ENCODE data around the gene NHLH1.
A peak's percentile ranks its signal among the peaks of the same experiment; 100 is the strongest.

Gene NHLH1

DNA sequence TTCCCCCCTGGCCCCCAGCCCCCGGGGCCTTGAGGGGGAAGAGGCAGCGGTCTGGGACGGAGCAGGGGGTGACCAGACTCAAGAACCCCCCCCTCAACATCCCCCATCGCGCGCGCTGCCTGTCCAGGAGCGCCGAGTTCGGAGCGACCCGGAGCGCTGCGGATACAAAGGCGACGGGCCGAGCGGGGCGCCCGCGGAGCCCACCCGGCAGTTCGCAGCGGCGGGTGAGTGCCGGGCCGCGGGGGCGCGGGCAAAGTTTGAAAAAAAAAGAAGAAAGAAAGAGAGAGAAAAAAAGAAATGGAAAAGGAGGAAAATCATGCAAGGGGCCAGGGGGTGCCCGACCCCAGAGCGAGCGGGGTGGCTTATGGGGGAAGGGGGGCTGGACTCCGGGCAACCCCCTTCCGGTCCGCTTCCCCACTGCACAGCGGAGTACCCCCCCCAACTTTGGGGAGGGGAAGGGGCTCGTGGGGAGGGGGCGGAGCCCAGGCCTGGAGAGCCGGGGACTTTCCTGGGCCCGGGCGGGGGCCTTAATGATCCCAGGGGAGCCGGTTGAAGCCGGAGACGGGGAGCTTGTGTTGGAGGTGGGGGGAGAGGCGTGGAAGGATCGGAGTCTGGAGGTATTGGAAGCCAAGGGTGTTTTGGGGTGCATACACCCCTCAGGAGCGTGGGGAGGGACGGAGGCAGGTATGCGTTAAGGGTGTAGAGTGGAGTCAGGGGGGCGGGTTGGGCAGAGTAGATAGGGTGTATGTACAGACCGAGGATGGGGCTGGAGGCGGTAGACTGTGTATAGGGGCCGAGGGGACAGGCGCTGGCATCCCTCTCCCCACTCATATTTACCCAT lies 34.0 kb downstream of the NHLH1 start:
- H3K36me3 ChIP-seq (ENCODE audit: control insufficient read depth in 1 of 2, insufficient read depth in 2 of 2, low read length in 2 of 2), result no peaks in the 10 kb centered on the region
- H3K9me3 ChIP-seq (ENCODE audit: control insufficient read depth in 1 of 2, low read length in 2 of 2), result no peaks in the 10 kb centered on the region
- peaks cover 29 to 35% of the 10 kb centered on the region in 2 donors for H3K4me1 ChIP-seq (ENCODE audit: control insufficient read depth in 1 of 2, insufficient read depth in 2 of 2, low read length in 2 of 2)
- H3K9ac ChIP-seq (ENCODE audit: low read depth in 1 of 2, low read length in 2 of 2), result peak overlapping the region; percentile 49 to 54
- H3K27ac ChIP-seq (ENCODE audit: low read depth, low read length), result no peak overlapping the region
- H3K27me3 ChIP-seq (ENCODE audit: control insufficient read depth in 1 of 2, insufficient read depth in 2 of 2, low read length in 2 of 2), result no peaks in the 10 kb centered on the region
- peak overlapping the region; percentile 68 to 77 for H3K4me3 ChIP-seq (ENCODE audit: low read depth in 1 of 2, low read length in 2 of 2)

DNA sequence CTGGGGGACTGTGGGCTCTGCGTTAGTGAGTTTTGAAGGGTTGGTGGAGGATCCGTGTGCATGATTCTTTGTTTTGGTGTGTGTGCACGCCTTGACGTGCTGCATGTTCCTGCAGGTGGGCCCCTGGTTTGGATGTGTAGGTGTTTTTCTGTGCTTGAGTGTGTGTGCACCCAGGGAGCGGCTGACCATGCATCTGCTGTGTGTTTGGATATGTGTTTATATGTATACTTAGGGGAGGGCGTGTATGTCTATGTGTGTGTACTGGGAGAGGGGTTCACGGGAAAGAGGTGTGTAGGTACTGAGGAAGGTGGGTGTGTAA lies 34.6 kb downstream of the NHLH1 start:
- peaks cover 29 to 35% of the 10 kb centered on the region in 2 donors for H3K4me1 ChIP-seq (ENCODE audit: control insufficient read depth in 1 of 2, insufficient read depth in 2 of 2, low read length in 2 of 2)
- H3K9me3 ChIP-seq (ENCODE audit: control insufficient read depth in 1 of 2, low read length in 2 of 2), result no peaks in the 10 kb centered on the region
- no peaks in the 10 kb centered on the region for H3K36me3 ChIP-seq (ENCODE audit: control insufficient read depth in 1 of 2, insufficient read depth in 2 of 2, low read length in 2 of 2)
- H3K4me3 ChIP-seq (ENCODE audit: low read depth in 1 of 2, low read length in 2 of 2), result peak overlapping the region; percentile 68 to 77
- no peaks in the 10 kb centered on the region for H3K27me3 ChIP-seq (ENCODE audit: control insufficient read depth in 1 of 2, insufficient read depth in 2 of 2, low read length in 2 of 2)
- H3K9ac ChIP-seq (ENCODE audit: low read depth in 1 of 2, low read length in 2 of 2), result peak overlapping the region; percentile 49 to 54
- no peak overlapping the region for H3K27ac ChIP-seq (ENCODE audit: low read depth, low read length)

DNA sequence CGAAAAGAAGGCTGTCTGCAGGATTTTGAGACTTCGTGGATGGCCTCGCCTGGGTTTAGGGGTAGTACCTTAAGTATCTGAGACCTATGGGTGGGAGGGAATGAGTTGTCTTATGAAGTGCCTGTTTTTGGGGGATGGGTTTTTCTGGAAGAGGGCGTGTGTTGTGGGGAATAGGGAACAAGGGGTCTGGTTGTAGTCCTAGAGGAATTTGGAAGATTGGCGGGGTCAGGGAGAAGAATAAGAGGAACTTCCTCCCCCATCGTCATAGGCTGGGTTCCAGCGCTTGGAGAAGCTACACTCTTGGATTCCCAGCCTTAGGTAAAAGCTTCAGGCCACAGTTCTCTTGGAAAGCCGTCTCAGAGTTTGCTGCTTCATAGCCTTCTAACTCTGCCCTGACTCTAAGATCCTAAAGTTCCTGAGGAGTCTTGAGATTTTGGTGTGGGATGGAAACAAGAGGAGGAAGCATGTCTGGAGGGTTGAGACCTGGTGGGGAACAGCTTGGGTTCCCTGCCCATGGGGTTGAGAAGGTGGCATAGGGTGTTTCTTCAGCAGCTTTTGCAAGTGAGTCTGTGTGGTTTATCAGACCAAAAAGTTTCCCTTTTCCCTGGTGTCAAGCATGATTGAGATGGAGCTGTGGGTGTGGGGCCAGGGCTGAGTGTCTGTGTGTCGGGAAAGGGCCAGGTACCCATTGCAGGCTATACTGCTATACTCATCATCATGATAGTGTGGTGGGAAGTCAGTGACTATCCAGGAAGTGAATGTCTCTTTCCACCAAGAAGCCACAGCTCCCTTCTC lies 35.3 kb downstream of the NHLH1 start:
- Histone ChIP-seq H3K4me3 (ENCODE audit: low read depth in 1 of 2, low read length in 2 of 2) (peak overlapping the region; percentile 68 to 77), H3K9me3 (ENCODE audit: control insufficient read depth in 1 of 2, low read length in 2 of 2) (no peaks in the 10 kb centered on the region), H3K9ac (ENCODE audit: low read depth in 1 of 2, low read length in 2 of 2) (no peak overlapping the region), H3K27me3 (ENCODE audit: control insufficient read depth in 1 of 2, insufficient read depth in 2 of 2, low read length in 2 of 2) (no peaks in the 10 kb centered on the region), H3K27ac (ENCODE audit: low read depth, low read length) (no peak overlapping the region), H3K4me1 (ENCODE audit: control insufficient read depth in 1 of 2, insufficient read depth in 2 of 2, low read length in 2 of 2) (peaks cover 28 to 29% of the 10 kb centered on the region in 2 donors), H3K36me3 (ENCODE audit: control insufficient read depth in 1 of 2, insufficient read depth in 2 of 2, low read length in 2 of 2) (no peaks in the 10 kb centered on the region)

DNA sequence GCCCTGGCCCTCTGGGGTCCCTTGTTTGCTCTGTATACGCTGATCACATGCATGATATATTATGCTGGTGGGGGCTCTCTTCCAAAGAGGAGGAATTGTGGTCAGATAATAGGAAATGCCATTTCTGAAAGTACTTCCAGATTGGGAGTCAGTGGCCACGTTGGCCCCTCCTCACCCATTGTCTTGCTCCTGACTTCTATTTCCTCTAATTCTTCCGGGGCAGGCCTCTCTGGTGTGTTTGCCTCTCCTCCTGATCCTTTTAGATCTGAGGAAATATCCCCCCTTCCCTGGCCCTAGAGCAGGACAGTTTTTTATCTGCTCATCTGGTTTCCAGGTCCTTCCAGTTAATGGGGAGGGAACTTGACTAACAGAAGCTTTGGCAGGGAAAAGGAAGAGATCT lies 36.4 kb downstream of the NHLH1 start:
- Histone ChIP-seq H3K9me3 (ENCODE audit: control insufficient read depth in 1 of 2, low read length in 2 of 2) (no peaks in the 10 kb centered on the region), H3K27ac (ENCODE audit: low read depth, low read length) (no peak overlapping the region), H3K27me3 (ENCODE audit: control insufficient read depth in 1 of 2, insufficient read depth in 2 of 2, low read length in 2 of 2) (no peaks in the 10 kb centered on the region), H3K9ac (ENCODE audit: low read depth in 1 of 2, low read length in 2 of 2) (no peak overlapping the region), H3K4me1 (ENCODE audit: control insufficient read depth in 1 of 2, insufficient read depth in 2 of 2, low read length in 2 of 2) (peaks cover 24% of the 10 kb centered on the region in 2 donors), H3K36me3 (ENCODE audit: control insufficient read depth in 1 of 2, insufficient read depth in 2 of 2, low read length in 2 of 2) (no peaks in the 10 kb centered on the region), H3K4me3 (ENCODE audit: low read depth in 1 of 2, low read length in 2 of 2) (no peak overlapping the region)

DNA sequence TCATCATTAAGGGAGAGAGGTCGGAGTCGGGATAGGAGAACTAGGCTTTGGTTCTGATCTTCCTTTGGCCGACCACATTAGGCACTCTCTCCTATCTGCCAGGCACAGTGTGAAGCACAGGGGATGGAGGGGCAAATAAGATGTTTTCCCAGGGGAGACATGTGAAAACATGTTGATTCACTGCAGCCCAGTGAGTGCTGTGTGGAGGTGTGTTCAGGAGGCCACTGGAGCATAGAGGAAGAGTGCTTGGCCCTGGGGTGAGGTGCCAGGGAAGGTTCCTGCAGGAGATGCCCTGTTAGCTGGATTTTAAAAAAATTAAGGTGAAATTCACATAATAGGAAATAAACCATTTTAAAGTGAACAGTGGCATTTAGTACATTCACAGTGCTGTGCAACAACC lies 37.2 kb downstream of the NHLH1 start:
- H3K27me3 ChIP-seq (ENCODE audit: control insufficient read depth in 1 of 2, insufficient read depth in 2 of 2, low read length in 2 of 2), result no peaks in the 10 kb centered on the region
- no peak overlapping the region for H3K27ac ChIP-seq (ENCODE audit: low read depth, low read length)
- H3K4me1 ChIP-seq (ENCODE audit: control insufficient read depth in 1 of 2, insufficient read depth in 2 of 2, low read length in 2 of 2), result peaks cover 20% of the 10 kb centered on the region in 2 donors
- H3K9me3 ChIP-seq (ENCODE audit: control insufficient read depth in 1 of 2, low read length in 2 of 2), result no peaks in the 10 kb centered on the region
- H3K4me3 ChIP-seq (ENCODE audit: low read depth in 1 of 2, low read length in 2 of 2), result no peak overlapping the region
- H3K36me3 ChIP-seq (ENCODE audit: control insufficient read depth in 1 of 2, insufficient read depth in 2 of 2, low read length in 2 of 2), result no peaks in the 10 kb centered on the region
- no peak overlapping the region for H3K9ac ChIP-seq (ENCODE audit: low read depth in 1 of 2, low read length in 2 of 2)

DNA sequence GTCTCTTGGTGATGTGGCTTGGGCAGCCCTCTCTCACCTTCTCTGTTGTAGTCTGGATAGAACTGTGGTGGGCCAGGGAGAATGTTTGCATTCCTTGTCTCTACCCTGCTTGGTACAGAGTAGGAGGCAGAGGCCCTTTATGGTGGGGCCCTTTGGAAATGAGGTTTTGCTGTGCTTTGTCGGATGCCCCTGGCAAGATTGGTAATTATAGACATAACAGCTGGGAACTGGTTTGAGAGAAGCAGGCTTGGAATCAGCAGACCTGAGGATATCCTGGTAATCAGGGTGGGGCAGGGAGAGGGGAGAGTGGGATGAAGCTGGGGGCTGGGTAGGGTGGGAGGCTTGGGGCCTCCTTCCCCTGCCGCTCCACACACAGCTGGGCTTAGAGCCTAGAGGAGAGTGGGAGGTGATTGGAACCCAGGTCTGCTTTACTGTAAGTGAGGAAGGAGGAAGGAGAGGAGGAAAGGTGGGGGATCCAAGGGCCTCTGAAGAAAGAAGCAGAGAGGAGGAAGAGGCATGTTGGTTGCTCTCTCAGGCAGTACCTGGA lies 38.5 kb downstream of the NHLH1 start:
- Histone ChIP-seq H3K27me3 (ENCODE audit: control insufficient read depth in 1 of 2, insufficient read depth in 2 of 2, low read length in 2 of 2) (no peaks in the 10 kb centered on the region), H3K9ac (ENCODE audit: low read depth in 1 of 2, low read length in 2 of 2) (no peak overlapping the region), H3K36me3 (ENCODE audit: control insufficient read depth in 1 of 2, insufficient read depth in 2 of 2, low read length in 2 of 2) (no peaks in the 10 kb centered on the region), H3K4me1 (ENCODE audit: control insufficient read depth in 1 of 2, insufficient read depth in 2 of 2, low read length in 2 of 2) (peaks cover 12 to 15% of the 10 kb centered on the region in 2 donors), H3K4me3 (ENCODE audit: low read depth in 1 of 2, low read length in 2 of 2) (no peak overlapping the region), H3K27ac (ENCODE audit: low read depth, low read length) (no peak overlapping the region), H3K9me3 (ENCODE audit: control insufficient read depth in 1 of 2, low read length in 2 of 2) (no peaks in the 10 kb centered on the region)

DNA sequence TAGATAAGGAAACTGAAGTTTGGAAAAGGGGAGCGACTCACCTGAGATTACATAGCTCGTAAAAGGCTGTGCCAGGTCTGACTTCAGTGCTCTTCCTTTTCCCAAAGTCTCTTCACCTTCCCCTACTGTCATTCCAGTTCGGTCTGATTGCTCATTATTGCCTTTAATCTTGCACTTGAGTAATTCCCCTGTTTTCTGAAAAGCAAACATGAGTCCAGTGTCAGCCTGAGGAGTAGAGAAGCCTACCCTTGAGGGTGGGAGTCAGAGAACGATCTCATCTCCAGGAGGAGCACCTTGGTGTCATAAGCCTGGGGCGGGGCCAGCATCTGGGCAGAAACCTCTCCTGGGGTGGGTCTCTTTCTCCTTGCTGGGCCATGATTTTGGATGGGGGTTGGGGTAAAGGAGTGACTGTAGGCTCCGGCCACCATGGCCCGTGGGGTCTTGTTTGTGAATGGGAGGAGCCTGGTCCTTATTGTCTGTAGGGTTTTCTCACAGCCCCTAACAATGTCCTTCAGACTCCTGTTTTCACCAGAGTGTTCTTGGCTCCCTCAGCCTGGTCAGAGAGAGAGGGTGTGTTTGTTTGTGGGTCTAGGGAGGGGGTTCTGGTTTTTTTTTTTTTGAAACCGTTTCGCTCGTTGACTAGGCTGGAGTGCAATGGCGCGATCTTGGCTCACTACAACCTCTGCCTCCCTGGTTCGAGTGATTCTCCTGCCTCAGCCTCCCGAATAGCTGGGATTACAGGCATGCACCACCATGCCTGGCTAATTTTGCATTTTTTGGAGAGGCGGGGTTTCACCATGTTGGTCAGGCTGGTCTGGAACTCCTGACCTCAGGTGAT lies 39.5 kb downstream of the NHLH1 start:
- H3K36me3 ChIP-seq (ENCODE audit: control insufficient read depth in 1 of 2, insufficient read depth in 2 of 2, low read length in 2 of 2), result no peaks in the 10 kb centered on the region
- H3K4me3 ChIP-seq (ENCODE audit: low read depth in 1 of 2, low read length in 2 of 2), result no peak overlapping the region
- H3K27me3 ChIP-seq (ENCODE audit: control insufficient read depth in 1 of 2, insufficient read depth in 2 of 2, low read length in 2 of 2), result no peaks in the 10 kb centered on the region
- no peak overlapping the region for H3K9ac ChIP-seq (ENCODE audit: low read depth in 1 of 2, low read length in 2 of 2)
- H3K4me1 ChIP-seq (ENCODE audit: control insufficient read depth in 1 of 2, insufficient read depth in 2 of 2, low read length in 2 of 2), result peaks cover 12% of the 10 kb centered on the region in 2 donors
- H3K9me3 ChIP-seq (ENCODE audit: control insufficient read depth in 1 of 2, low read length in 2 of 2), result no peaks in the 10 kb centered on the region
- no peak overlapping the region for H3K27ac ChIP-seq (ENCODE audit: low read depth, low read length)

DNA sequence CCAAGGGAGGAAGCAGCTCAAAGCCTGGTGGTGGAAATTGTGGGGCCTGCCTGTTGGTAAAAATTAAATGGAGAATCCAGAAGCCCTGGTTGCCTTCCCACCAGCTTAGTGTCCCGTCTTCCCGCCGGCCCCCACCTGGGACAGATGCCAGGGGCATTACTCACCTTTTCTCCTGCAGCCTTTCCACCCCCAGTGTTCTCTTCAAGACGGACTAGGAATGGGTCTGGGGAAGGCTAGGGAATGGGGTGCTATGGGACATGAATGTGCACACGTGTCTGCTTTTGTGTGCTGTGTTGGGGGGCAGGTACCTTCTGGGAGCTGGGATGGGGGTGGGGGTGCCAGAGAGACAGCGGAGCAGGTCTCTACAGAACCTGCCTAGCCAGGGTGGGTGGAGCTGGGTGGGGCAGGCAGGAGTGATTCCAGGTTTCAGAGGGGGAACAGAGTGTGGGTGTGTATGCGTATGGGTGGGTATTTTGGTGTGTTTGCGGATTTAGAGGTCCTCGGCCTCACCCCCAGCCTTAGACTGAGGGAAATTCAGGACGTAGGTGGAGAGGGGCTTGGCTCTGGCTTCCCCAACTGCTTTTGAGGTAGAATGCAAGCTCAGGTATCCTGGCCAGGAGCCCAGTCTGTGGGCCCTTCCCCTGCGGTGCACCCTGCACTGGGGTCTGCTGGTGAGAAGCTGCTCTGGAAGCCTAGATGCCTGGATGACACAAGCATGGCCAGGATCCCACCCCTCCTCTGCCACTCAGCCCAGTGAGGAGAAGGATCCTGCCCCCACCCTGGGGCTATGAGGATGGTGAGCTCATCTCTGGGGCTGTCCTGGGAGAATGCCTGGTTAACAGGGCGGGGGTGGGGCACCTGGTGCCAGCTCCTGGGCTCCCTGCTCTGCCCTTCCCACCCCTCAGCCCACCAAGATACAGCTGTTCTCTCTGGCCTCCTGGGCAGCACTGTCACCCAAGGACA lies 41.2 kb downstream of the NHLH1 start:
- Histone ChIP-seq H3K4me1 (ENCODE audit: control insufficient read depth in 1 of 2, insufficient read depth in 2 of 2, low read length in 2 of 2) (peaks cover 4 to 12% of the 10 kb centered on the region in 2 donors), H3K36me3 (ENCODE audit: control insufficient read depth in 1 of 2, insufficient read depth in 2 of 2, low read length in 2 of 2) (no peaks in the 10 kb centered on the region), H3K9me3 (ENCODE audit: control insufficient read depth in 1 of 2, low read length in 2 of 2) (no peaks in the 10 kb centered on the region), H3K9ac (ENCODE audit: low read depth in 1 of 2, low read length in 2 of 2) (no peak overlapping the region), H3K4me3 (ENCODE audit: low read depth in 1 of 2, low read length in 2 of 2) (no peak overlapping the region), H3K27ac (ENCODE audit: low read depth, low read length) (no peak overlapping the region), H3K27me3 (ENCODE audit: control insufficient read depth in 1 of 2, insufficient read depth in 2 of 2, low read length in 2 of 2) (no peaks in the 10 kb centered on the region)

DNA sequence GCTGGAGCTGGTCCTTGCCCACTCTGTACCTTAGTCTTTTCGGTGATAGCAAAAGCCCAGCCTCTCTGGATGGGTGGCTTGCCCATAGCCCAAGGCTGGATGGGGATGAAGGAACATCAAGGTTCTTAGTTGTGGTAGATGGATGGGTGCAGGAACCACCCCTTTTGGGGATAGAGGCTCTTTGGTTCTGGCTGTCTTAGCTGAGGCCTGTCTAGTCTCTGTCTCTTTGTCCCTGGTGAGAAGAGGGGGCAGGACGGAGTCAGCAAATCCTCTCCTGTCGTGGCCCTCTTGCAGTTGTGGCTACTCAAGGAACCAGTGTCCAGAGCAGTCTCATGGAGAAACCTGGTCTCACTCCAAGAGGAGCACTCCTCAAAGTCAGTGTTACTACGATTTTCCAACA lies 42.0 kb downstream of the NHLH1 start:
- Histone ChIP-seq H3K27ac (ENCODE audit: low read depth, low read length) (no peak overlapping the region), H3K27me3 (ENCODE audit: control insufficient read depth in 1 of 2, insufficient read depth in 2 of 2, low read length in 2 of 2) (no peaks in the 10 kb centered on the region), H3K9ac (ENCODE audit: low read depth in 1 of 2, low read length in 2 of 2) (no peak overlapping the region), H3K9me3 (ENCODE audit: control insufficient read depth in 1 of 2, low read length in 2 of 2) (no peaks in the 10 kb centered on the region), H3K36me3 (ENCODE audit: control insufficient read depth in 1 of 2, insufficient read depth in 2 of 2, low read length in 2 of 2) (no peaks in the 10 kb centered on the region), H3K4me3 (ENCODE audit: low read depth in 1 of 2, low read length in 2 of 2) (no peak overlapping the region), H3K4me1 (ENCODE audit: control insufficient read depth in 1 of 2, insufficient read depth in 2 of 2, low read length in 2 of 2) (peaks cover 4 to 12% of the 10 kb centered on the region in 2 donors)
